Neural progenitor cell (in vitro differentiated cells): ENCODE measurements around the gene OR52D1. TPM values are rescaled to one million over a fixed set of nuclear protein-coding genes. Genes with fewer than 3 reads are reported as not detected.

Experiments
- DNase-seq: peaks from one replicate; pipeline ENCODE4 v3.0.0-alpha.2; 2016; ENCODE audit warnings: low spot score
- H2AFZ ChIP-seq: fragments of 200-600 bp; sonication (generic); replicated peaks from 2 replicates; pipeline ENCODE4 v1.6.1; 2016; ENCODE audit warnings: antibody characterized with exemption
- H3F3A ChIP-seq: fragments of 200-600 bp; sonication (generic); 2 replicates; pipeline ENCODE4 v1.6.1; 2016; ENCODE audit warnings: antibody characterized with exemption, low read depth
- H3K27ac ChIP-seq: fragments of 200-600 bp; sonication (generic); 2 replicates; pipeline ENCODE4 v1.5.1; 2016; ENCODE audit warnings: mild to moderate bottlenecking
- H3K27me3 ChIP-seq: fragments of 200-600 bp; sonication (generic); 2 replicates; pipeline ENCODE4 v1.6.1; 2016; ENCODE audit warnings: mild to moderate bottlenecking, moderate library complexity
- H3K36me3 ChIP-seq: fragments of 200-600 bp; sonication (generic); 2 replicates; pipeline ENCODE4 v1.5.1; 2016
- H3K4me1 ChIP-seq: fragments of 200-600 bp; sonication (generic); 2 replicates; pipeline ENCODE4 v1.6.1; 2016; ENCODE audit warnings: mixed run types
- H3K4me2 ChIP-seq: fragments of 200-600 bp; sonication (generic); 2 replicates; pipeline ENCODE4 v1.6.1; 2016
- H3K4me3 ChIP-seq: fragments of 200-600 bp; sonication (generic); 2 replicates; pipeline ENCODE4 v1.5.1; 2016
- H3K79me2 ChIP-seq: fragments of 200-600 bp; sonication (generic); 2 replicates; pipeline ENCODE4 v1.6.1; 2016; ENCODE audit warnings: low read depth
- H3K9ac ChIP-seq: fragments of 200-600 bp; sonication (generic); 2 replicates; pipeline ENCODE4 v1.6.1; 2016
- H3K9me3 ChIP-seq: fragments of 200-600 bp; sonication (generic); 2 replicates; pipeline ENCODE4 v1.5.1; 2016; ENCODE audit warnings: low read depth
- H4K20me1 ChIP-seq: fragments of 200-600 bp; sonication (generic); 2 replicates; pipeline ENCODE4 v1.6.1; 2016; ENCODE audit warnings: low read depth
- H3K27ac Mint-ChIP-seq: 3 replicates; pipeline ENCODE4 v1.8.0; 2021; ENCODE audit warnings: mixed read lengths
- H3K27me3 Mint-ChIP-seq: 2 replicates; pipeline ENCODE4 v1.8.0; 2022; ENCODE audit warnings: low read depth, mild to moderate bottlenecking, inconsistent platforms, moderate library complexity, mixed read lengths; ENCODE audit not compliant: insufficient read depth
- H3K36me3 Mint-ChIP-seq: 3 replicates; pipeline ENCODE4 v1.8.0; 2021; ENCODE audit warnings: mixed read lengths
- H3K4me1 Mint-ChIP-seq: 3 replicates; pipeline ENCODE4 v1.8.0; 2021; ENCODE audit warnings: mixed read lengths
- H3K4me3 Mint-ChIP-seq: 3 replicates; pipeline ENCODE4 v1.8.0; 2021; ENCODE audit warnings: mild to moderate bottlenecking, moderate library complexity, mixed read lengths
- H3K9me3 Mint-ChIP-seq: 3 replicates; pipeline ENCODE4 v1.8.0; 2020; ENCODE audit warnings: mixed read lengths
- CTCF ChIP-seq: fragments of 200-600 bp; sonication (generic); IDR thresholded peaks from 2 replicates; pipeline ENCODE4 v1.5.1; 2017; ENCODE audit warnings: antibody characterized with exemption, mild to moderate bottlenecking
- EZH2 ChIP-seq: fragments of 200-600 bp; sonication (generic); IDR thresholded peaks from 2 replicates; pipeline ENCODE4 v1.6.1; 2017; ENCODE audit warnings: antibody characterized with exemption, mild to moderate bottlenecking, moderate library complexity
- EZH2phosphoT487 ChIP-seq: fragments of 200-600 bp; sonication (generic); IDR thresholded peaks from 2 replicates; pipeline ENCODE4 v1.6.1; 2017; ENCODE audit warnings: antibody characterized with exemption
- total RNA-seq: library from RNA; depleted of rRNA; stranded (reverse); fragments of >200 nt; gene quantifications from 2 replicates; pipeline ENCODE4 v1.2.3, GENCODE V29; 2015; ENCODE audit warnings: low replicate concordance

OR52D1 gene
- total RNA-seq, 1 donor from 2014 or later: not detected

DNA sequence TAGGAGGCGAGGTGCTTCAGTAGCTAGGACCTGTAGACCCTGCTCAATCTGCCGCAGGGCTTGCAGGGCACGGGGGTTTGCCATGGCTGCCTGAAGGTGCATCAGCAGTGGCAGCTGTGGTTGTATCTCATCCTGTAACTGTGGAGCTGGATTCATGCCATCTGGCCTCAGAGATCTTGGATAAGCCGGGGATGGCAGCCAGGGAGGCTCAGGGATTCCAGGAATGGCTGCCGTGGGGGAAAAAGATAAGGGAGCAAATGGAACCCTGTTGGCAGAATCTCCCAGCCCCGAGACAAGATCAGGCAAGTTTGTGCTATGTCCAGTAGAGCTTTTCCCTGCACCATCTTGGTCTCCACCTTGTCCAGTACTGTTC is 19.4 kb downstream of the OR52D1 start:
- no peak for TF ChIP-seq EZH2phosphoT487
- TF ChIP-seq EZH2: no peak
- TF ChIP-seq CTCF: no peak
- no peak overlapping the region for H2AFZ ChIP-seq
- no peaks in the 10 kb centered on the region for H3K36me3 ChIP-seq
- no peaks in the 10 kb centered on the region for H3K36me3 Mint-ChIP-seq
- H3K27ac ChIP-seq: no peak overlapping the region
- H3K4me1 ChIP-seq: no peaks in the 10 kb centered on the region
- H3K27me3 Mint-ChIP-seq: peaks cover 4% of the 10 kb centered on the region
- no peak overlapping the region for H3K9ac ChIP-seq
- H3K27me3 ChIP-seq: no peaks in the 10 kb centered on the region
- H3K79me2 ChIP-seq: no peaks in the 10 kb centered on the region
- no peaks in the 10 kb centered on the region for H4K20me1 ChIP-seq
- no peak overlapping the region for H3K27ac Mint-ChIP-seq
- H3K9me3 ChIP-seq: no peaks in the 10 kb centered on the region
- H3K4me3 ChIP-seq: no peak overlapping the region
- no peaks in the 10 kb centered on the region for H3K4me1 Mint-ChIP-seq
- no peak for DNase-seq
- no peak overlapping the region for H3K4me2 ChIP-seq
- no peaks in the 10 kb centered on the region for H3K9me3 Mint-ChIP-seq
- H3K4me3 Mint-ChIP-seq: no peak overlapping the region
- H3F3A ChIP-seq: no peaks in the 10 kb centered on the region

DNA sequence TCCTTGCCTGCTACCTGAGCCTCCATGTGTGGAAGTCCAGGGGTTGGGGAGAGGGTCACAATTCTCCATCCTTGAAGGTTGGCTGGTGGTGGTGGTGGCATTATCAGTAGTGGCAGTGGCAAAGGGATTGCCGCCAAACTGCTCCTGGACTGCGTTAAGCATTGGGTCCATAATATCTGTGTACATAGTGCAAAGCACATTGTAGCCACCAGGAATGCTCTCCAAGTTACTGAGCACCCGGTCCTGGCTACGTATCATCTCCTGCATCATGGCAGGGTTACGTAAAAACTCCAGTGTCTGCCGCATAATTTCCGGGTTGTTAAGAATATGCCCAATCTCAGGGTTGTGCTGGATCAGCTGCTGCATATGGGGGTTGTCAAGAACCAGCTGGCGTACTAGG is 20.1 kb downstream of the OR52D1 start:
- Histone ChIP-seq H3F3A (no peaks in the 10 kb centered on the region), H3K27me3 (no peaks in the 10 kb centered on the region), H3K9me3 (no peaks in the 10 kb centered on the region), H3K4me3 (no peak overlapping the region), H3K9ac (no peak overlapping the region), H3K4me2 (no peak overlapping the region), H4K20me1 (no peaks in the 10 kb centered on the region), H3K27ac (no peak overlapping the region), H2AFZ (no peak overlapping the region), H3K4me1 (no peaks in the 10 kb centered on the region), H3K36me3 (no peaks in the 10 kb centered on the region), H3K79me2 (no peaks in the 10 kb centered on the region)
- Mint-ChIP-seq H3K9me3 (no peaks in the 10 kb centered on the region), H3K36me3 (no peaks in the 10 kb centered on the region), H3K4me1 (no peaks in the 10 kb centered on the region), H3K4me3 (no peak overlapping the region), H3K27me3 (peaks cover 4% of the 10 kb centered on the region), H3K27ac (no peak overlapping the region)
- DNase-seq: no peak
- TF ChIP-seq EZH2: no peak
- TF ChIP-seq CTCF: no peak
- TF ChIP-seq EZH2phosphoT487: no peak

DNA sequence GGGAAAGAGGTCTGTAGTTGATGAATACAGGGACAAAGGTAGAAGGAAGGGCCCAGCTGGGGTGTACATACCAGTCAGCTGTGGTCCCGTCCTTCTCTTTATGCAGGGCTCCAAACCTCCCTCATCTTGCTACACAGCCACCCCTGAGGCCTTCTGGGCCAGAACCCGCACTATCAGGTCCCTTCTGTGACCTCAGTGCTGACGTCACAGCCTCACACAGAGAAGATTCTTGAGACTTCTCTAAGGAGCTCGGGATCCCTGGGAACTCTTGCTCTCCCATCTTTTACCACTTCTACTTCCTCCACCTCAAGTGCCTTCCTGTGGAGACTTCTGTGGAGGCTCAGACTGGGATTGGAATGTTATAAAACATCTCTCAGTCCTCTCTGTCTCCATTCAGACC is 21.3 kb downstream of the OR52D1 start, which contains the start of gene UBQLN3:
UBQLN3 (minus strand) TSS at position 155 of the 400 bp plus-strand sequence. CDS start 399 bp downstream, outside the sequence.
- Histone ChIP-seq H3F3A (no peaks in the 10 kb centered on the region), H3K9ac (no peak within 1 kb of the TSS), H3K9me3 (no peaks in the 10 kb centered on the region), H3K4me3 (no peak within 1 kb of the TSS), H3K4me1 (no peaks in the 10 kb centered on the region), H3K79me2 (no peaks in the 10 kb centered on the region), H3K4me2 (no peak within 1 kb of the TSS), H3K27ac (no peak within 1 kb of the TSS), H3K36me3 (no peaks in the 10 kb centered on the region), H2AFZ (no peak within 1 kb of the TSS), H4K20me1 (no peaks in the 10 kb centered on the region), H3K27me3 (no peaks in the 10 kb centered on the region)
- TF ChIP-seq CTCF (no peak), EZH2phosphoT487 (no peak), EZH2 (no peak)
- Mint-ChIP-seq H3K4me3 (no peak within 1 kb of the TSS), H3K27ac (no peak within 1 kb of the TSS), H3K36me3 (no peaks in the 10 kb centered on the region), H3K4me1 (no peaks in the 10 kb centered on the region), H3K9me3 (no peaks in the 10 kb centered on the region), H3K27me3 (peaks cover 5% of the 10 kb centered on the region)
- DNase-seq: no peak
